SK-N-SH treated with all-trans-retinoic acid at 6 μM for 48 hours (cell line): ENCODE results near the gene CFC1.
"Not testable (repeated sequence)": the region's sequence is repeated elsewhere in the genome, so short reads cannot be mapped to it uniquely, and the experiment has no call there.

Experiments used
- ATAC-seq: fragments of 200-7000 bp; cut with Tn5 transposase; 3 replicates; pipeline ENCODE4 v1.9.1; 2020; ENCODE audit warnings: mild to moderate bottlenecking, moderate library complexity

Gene CFC1

GRCh38 chr2:130590842-130591359 is 8.5 kb downstream of the CFC1 start:
- ATAC-seq: peak; percentile 79

GRCh38 chr2:130590170-130590841 is 9.1 kb downstream of the CFC1 start:
- peak; percentile 13; the same call in 1 of the 3 replicates for ATAC-seq

DNA sequence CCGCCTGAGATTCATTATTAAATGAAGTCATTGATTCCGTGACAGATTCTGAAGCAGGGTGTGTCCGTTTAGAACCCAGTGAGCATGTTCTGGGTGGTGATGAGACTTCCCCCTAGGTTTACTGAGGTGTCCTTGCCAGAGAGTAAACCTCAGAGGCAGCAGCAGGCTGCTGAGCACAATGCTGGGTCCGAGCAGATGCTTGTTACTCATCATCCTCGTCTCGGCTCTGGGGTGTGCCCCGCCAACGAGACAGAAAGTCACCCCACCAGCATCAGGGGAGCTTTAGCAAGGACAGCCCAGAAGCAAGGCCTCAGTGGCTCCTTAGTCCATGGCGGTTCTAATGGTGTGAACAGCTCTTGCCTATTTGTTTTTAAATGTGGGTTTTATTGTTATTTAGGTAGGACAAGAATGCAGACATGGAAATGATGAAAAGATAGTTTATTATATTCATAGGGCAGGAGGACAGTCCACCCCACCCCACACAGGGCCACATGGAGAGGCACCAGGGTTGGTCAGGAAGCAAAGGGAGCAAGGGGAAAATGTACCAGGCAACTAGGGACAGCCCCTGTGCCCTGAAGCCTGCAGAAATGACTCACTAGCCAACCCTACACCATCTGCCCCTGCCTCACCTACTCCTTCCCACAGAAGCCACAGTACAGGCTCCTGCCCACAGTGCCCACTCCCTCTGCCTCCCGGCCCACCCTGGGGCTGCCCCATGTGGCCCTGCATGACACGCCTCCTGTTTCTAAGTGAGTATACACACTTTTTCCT is 10.5 kb downstream of the CFC1 start:
- not testable (repeated sequence) for ATAC-seq

DNA sequence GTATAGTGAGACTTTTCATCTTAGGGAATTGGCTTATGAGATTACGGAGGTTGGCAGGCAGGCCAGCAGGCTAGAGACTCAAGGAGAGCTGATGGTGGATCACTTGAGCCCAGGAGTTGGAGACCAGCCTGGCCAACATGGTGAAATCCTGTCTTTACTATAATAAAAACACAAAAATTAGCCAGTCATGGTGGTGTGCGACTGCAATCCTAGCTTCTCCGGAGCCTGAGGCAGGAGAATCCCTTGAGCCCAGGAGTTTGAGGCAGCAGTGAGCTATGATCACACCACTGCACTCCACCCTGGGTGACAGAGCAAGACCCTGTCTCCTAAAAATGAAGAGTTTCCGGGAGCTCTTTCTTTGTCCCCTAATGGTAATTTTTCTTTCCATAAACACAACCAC is 14.6 kb downstream of the CFC1 start:
- ATAC-seq: not testable (repeated sequence)

GRCh38 chr2:130583582-130583981 is 15.8 kb downstream of the CFC1 start:
- ATAC-seq: not testable (repeated sequence)

- ATAC-seq: not testable (repeated sequence)
Measured at GRCh38 chr2:130582970-130583369, 16.4 kb downstream of the CFC1 start.

DNA sequence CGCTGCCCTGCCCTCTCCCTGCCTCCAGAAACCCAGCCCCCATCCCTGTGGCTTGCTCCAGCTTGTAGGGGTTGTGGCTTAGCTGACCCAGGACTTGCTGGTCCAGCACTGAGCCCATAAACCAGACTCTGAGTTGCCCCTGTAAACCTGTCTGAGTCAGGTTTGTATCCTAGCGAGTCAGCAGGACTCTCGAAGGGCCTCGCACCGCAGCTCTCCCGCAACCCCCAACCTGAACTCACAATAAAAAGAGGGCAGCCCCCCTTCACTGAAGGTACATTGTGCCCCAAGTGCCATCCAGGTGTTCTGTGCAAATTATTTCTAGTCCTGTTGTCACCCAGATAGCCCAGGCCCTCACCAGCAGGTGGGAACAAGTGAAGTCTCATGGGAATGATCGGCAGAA is 17.9 kb downstream of the CFC1 start:
- not testable (repeated sequence) for ATAC-seq

DNA sequence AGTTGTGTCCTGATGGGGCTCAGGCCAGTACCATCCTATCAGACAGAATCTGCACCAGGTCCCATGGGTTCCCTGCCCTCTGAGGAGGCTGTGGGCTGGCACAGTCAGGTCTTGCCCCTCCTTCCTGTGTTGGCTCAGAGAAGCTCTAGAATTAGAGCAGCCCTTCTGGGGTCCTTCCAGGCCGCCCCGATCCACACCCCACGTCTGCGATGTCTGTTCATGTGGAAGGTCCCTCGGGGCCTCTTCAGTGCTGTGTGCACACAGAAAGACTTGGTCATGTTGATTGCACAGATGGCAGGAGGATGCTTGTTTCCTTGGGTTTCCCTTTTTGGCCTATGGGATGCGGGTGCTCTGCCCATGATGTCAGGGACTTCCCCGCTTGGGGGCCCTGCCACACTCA is 20.3 kb downstream of the CFC1 start:
- not testable (repeated sequence) for ATAC-seq

GRCh38 chr2:130577559-130577958 is 21.8 kb downstream of the CFC1 start:
- not testable (repeated sequence) for ATAC-seq

- ATAC-seq: not testable (repeated sequence)
Measured at GRCh38 chr2:130576209-130576784, 23.1 kb downstream of the CFC1 start.

DNA sequence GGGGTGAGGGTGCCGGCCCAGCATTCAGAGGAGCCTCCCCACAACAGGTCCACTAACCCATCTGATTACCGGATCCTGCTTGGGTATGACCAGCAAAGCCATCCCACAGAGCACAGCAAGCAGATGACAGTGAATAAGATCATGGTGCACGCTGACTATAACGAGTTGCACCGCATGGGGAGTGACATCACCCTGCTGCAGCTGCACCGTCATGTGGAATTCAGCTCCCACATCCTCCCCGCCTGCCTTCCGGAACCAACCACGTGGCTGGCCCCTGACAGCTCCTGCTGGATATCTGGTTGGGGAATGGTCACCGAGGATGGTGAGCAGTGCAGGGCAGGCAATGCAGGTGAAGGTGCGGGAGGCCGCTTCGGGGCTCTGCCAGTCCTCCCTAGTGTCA is 25.1 kb downstream of the CFC1 start:
- ATAC-seq: not testable (repeated sequence)

- ATAC-seq: not testable (repeated sequence)
Measured at GRCh38 chr2:130571929-130572328, 27.4 kb downstream of the CFC1 start.

DNA sequence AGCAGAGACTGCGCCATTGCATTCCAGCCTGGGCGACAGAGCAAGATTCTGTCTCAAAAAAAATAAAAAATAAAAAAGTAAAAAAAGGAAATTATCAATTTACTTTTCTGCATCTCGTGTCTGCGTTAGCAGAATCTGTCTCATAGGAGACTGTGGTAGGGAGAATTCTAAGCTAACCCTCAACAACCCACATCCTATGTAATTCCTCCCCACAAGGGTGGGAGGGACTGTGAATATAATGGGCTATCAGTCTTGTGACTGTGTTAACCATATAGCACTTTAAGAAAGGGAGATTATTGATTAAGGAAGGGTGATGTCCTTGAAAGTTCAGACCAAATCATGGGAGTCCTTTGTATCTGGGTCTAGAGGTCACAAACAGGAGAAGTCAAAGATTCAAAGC is 33.2 kb downstream of the CFC1 start:
- ATAC-seq: not testable (repeated sequence)

DNA sequence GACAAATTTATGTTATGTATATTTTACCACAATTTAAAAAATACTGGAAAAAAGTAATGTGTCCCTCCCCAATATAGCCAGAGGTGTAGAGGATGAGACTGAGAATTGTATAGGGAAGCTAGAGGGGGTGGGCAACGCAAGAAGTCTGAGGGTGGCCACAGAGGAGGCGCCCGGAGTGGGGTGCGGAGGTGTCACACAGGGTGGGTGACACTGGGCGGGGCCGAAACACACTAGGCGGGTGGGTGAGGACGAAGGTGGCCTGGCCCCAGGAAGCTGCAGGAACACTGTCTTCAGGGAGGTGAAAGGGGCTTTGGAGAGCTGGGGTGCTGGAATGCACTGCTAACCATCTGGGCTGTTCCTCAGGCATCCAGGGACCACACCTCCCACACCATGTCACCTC is 42.9 kb downstream of the CFC1 start:
- not testable (repeated sequence) for ATAC-seq

DNA sequence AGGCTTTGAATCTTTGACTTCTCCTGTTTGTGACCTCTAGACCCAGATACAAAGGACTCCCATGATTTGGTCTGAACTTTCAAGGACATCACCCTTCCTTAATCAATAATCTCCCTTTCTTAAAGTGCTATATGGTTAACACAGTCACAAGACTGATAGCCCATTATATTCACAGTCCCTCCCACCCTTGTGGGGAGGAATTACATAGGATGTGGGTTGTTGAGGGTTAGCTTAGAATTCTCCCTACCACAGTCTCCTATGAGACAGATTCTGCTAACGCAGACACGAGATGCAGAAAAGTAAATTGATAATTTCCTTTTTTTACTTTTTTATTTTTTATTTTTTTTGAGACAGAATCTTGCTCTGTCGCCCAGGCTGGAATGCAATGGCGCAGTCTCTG is 45.2 kb downstream of the CFC1 start:
- ATAC-seq: not testable (repeated sequence)

GRCh38 chr2:130549475-130549874 is 49.9 kb downstream of the CFC1 start:
- not testable (repeated sequence) for ATAC-seq

- ATAC-seq: not testable (repeated sequence)
Measured at GRCh38 chr2:130548418-130548817, 51.0 kb downstream of the CFC1 start.

DNA sequence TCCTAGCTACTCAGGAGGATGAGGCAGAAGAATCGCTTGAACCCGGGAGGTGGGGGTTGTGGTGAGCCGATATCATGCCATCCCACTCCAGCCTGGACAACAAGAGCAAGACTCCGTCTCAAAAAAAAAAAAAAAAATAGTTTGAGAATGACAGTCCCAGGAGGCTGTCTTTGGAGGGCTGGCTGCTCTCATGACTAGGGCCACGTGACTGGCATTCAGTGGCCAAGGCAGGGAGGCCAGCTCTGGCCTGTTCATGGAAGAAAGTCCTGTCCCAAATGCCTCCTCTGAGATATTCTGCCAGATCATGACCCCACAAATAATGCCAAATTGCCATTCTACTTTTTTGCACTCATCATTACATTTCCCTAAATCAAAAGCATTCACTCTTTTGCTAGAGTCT is 54.4 kb downstream of the CFC1 start:
- not testable (repeated sequence) for ATAC-seq

DNA sequence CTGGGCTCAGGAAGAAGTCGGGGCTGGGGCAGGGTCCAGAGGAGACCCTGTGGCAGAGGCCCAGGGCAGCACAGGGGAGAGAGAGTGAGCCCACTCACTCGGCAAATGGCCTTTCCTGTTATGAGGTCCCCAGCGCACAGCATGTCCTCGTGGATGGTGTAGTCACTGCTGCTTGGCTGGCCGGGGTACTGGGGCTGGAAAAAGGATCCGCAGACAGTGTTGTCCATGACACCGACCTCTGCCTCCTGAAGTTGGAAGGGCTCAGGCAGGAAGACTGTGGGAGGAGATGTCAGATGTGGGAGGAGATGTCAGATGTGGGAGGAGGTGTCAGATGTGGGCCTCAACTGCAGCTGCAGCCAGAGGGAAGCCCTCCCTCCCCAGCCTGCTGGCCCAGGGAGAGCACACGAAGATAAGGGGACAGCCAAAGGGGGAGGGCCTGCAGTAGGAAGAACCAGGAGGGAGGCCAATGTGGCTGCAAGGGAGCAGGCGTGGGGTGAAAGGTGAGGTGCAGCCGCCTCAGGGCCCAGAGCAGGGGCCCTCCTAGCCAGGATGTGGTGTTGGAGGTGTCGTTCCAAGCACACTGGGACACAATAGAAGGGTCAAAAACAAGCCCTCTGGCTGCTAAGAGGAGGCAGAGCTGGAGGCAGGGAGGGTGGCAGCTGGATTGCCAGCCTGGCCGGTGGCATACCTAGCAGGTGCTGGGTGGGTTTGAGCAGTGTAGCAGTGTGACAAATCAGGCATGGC is 55.4 kb downstream of the CFC1 start:
- ATAC-seq: not testable (repeated sequence)

DNA sequence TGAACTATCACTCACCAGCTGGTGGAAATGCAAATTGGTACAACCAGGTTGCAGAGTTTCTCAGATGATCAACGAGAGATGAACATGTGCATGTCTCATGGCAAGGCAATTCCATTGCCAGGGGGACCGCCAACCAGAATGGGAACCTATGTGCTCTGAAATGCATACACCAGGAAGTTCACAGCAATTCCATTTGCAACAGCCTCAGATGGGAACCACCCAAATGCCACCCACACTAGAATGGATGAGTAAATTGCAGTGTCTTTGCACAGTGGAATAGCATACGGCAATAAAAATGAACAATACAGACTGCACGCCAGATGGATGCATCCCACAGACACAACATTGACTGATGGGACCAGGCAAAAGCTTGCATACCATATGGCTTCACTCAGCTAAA is 56.6 kb downstream of the CFC1 start:
- not testable (repeated sequence) for ATAC-seq
